Skeletal muscle cell (primary cell): ENCODE data around the gene SPEF2.

Experiments used
- DNase-seq: peaks from one replicate; pipeline ENCODE4 v3.0.0-alpha.2; 2010; ENCODE audit warnings: low read depth
- H3K4me3 ChIP-seq: 2 replicates; pipeline ENCODE4 v1.5.1; 2011; ENCODE audit warnings: low read depth, mild to moderate bottlenecking, control low read depth, low read length, moderate library complexity

Gene SPEF2

GRCh38 chr5:35811108-35811741 lies 193.6 kb downstream of the SPEF2 start:
- DNase-seq = no peak

GRCh38 chr5:35813521-35813920 lies 195.9 kb downstream of the SPEF2 start:
- DNase-seq = no peak
- H3K4me3 ChIP-seq = no peak overlapping the region

More at GRCh38 chr5:35811108-35811741, 193.6 kb downstream of the SPEF2 start:
- H3K4me3 ChIP-seq = no peak overlapping the region

GRCh38 chr5:35815089-35815936 lies 197.7 kb downstream of the SPEF2 start:
- H3K4me3 ChIP-seq = no peak overlapping the region
- DNase-seq = no peak

- no peak for DNase-seq
- H3K4me3 ChIP-seq = no peak overlapping the region
Observed at GRCh38 chr5:35816881-35817521, 199.3 kb downstream of the SPEF2 start.

- H3K4me3 ChIP-seq = no peak overlapping the region
- DNase-seq = no peak
Observed at GRCh38 chr5:35819026-35819425, 201.4 kb downstream of the SPEF2 start.

- H3K4me3 ChIP-seq = no peak overlapping the region
- no peak for DNase-seq
Observed at GRCh38 chr5:35819668-35820067, 202.0 kb downstream of the SPEF2 start.

- no peak for DNase-seq
Observed at GRCh38 chr5:35820735-35821134, 203.1 kb downstream of the SPEF2 start.

GRCh38 chr5:35821513-35821912 lies 203.8 kb downstream of the SPEF2 start:
- DNase-seq = no peak
- H3K4me3 ChIP-seq = no peak overlapping the region

More at GRCh38 chr5:35820735-35821134, 203.1 kb downstream of the SPEF2 start:
- H3K4me3 ChIP-seq = no peak overlapping the region

- DNase-seq = no peak
- no peak overlapping the region for H3K4me3 ChIP-seq
Observed at GRCh38 chr5:35822511-35822910, 204.8 kb downstream of the SPEF2 start.

GRCh38 chr5:35823347-35824098 lies 205.9 kb downstream of the SPEF2 start:
- H3K4me3 ChIP-seq = no peak overlapping the region
- no peak for DNase-seq

GRCh38 chr5:35826056-35826455 lies 208.4 kb downstream of the SPEF2 start:
- H3K4me3 ChIP-seq = no peak overlapping the region
- no peak for DNase-seq

GRCh38 chr5:35826554-35826953 lies 208.9 kb downstream of the SPEF2 start:
- no peak overlapping the region for H3K4me3 ChIP-seq
- DNase-seq = no peak

- no peak for DNase-seq
- H3K4me3 ChIP-seq = no peak overlapping the region
Observed at GRCh38 chr5:35828082-35828598, 210.5 kb downstream of the SPEF2 start.

GRCh38 chr5:35830587-35830986 lies 212.9 kb downstream of the SPEF2 start:
- DNase-seq = no peak
- no peak overlapping the region for H3K4me3 ChIP-seq

GRCh38 chr5:35832762-35833161 lies 215.1 kb downstream of the SPEF2 start:
- H3K4me3 ChIP-seq = no peak overlapping the region
- DNase-seq = no peak

- no peak for DNase-seq
- H3K4me3 ChIP-seq = no peak overlapping the region
Observed at GRCh38 chr5:35833224-35833623, 215.6 kb downstream of the SPEF2 start.

GRCh38 chr5:35835796-35836742 lies 218.4 kb downstream of the SPEF2 start:
- no peak for DNase-seq

GRCh38 chr5:35838370-35839042 lies 220.8 kb downstream of the SPEF2 start:
- DNase-seq = no peak
- no peak overlapping the region for H3K4me3 ChIP-seq

More at GRCh38 chr5:35835796-35836742, 218.4 kb downstream of the SPEF2 start:
- H3K4me3 ChIP-seq = no peak overlapping the region
